Activated B cell treated with CpG ODN at 0.5 μM for 24 hours (primary cell): Measurements from ENCODE around the gene MYPOP. TPM values are rescaled to one million over a fixed set of nuclear protein-coding genes. Genes with fewer than 3 reads are reported as not detected.

Source experiments
- ATAC-seq: fragments of 200-7000 bp; cut with Tn5 transposase; one replicate; pipeline ENCODE4 v1.10.0; 2021; ENCODE audit warnings: low read depth, mild to moderate bottlenecking, moderate library complexity
- CTCF ChIA-PET: fragments of 350-600 bp; sonication (Branson Sonifier 250); formaldehyde crosslinking; loops from one replicate; lab custom pipeline; 2021; ENCODE audit warnings: antibody characterized with exemption; lab: Charles Lee
- POLR2A ChIA-PET: fragments of 350-600 bp; sonication (Branson Sonifier 250); formaldehyde crosslinking; loops from one replicate; lab custom pipeline; 2021; ENCODE audit warnings: antibody characterized with exemption; lab: Charles Lee
- DNase-seq: peaks from one replicate; pipeline ENCODE4 v3.0.0; 2022
- H3K27ac Mint-ChIP-seq: one replicate; pipeline ENCODE4 v1.8.0; 2020; ENCODE audit warnings: mixed read lengths
- H3K27me3 Mint-ChIP-seq: one replicate; pipeline ENCODE4 v1.8.0; 2021; ENCODE audit warnings: mixed read lengths
- H3K36me3 Mint-ChIP-seq: one replicate; pipeline ENCODE4 v1.8.0; 2021; ENCODE audit warnings: low read depth, mixed read lengths
- H3K4me1 Mint-ChIP-seq: one replicate; pipeline ENCODE4 v1.8.0; 2021; ENCODE audit warnings: mixed read lengths
- H3K4me3 Mint-ChIP-seq: one replicate; pipeline ENCODE4 v1.8.0; 2020; ENCODE audit warnings: mild to moderate bottlenecking, mixed read lengths
- H3K9me3 Mint-ChIP-seq: one replicate; pipeline ENCODE4 v1.8.0; 2020; ENCODE audit warnings: mixed read lengths
- CTCF ChIP-seq: fragments of 200-600 bp; IDR thresholded peaks from one replicate; pipeline ENCODE4 v1.8.0; 2022; ENCODE audit warnings: antibody characterized with exemption, mild to moderate bottlenecking
- intact Hi-C: fragments of 100-400 bp; cut with micrococcal nuclease; formaldehyde crosslinking; loops from one replicate; pipeline ENCODE4 v1.15.1; 2024
- total RNA-seq: library from RNA; stranded (reverse); gene quantifications from 2 replicates; pipeline ENCODE4 v1.2.3, GENCODE V29; 2022

Gene MYPOP
- total RNA-seq, 1 donor from 2014 or later: 6.0 TPM

- ATAC-seq: no peak
- no peak for DNase-seq
- H3K27ac Mint-ChIP-seq: peak overlapping the region; percentile 96
- POLR2A ChIA-PET: interaction anchor here (0.6 to 1.3 kb wide), 4 partner anchors 37 to 218 kb away, joined by 5 to 6 read pairs (median 6); partner anchors contain the start of gene MYPOP
- no peak for TF ChIP-seq CTCF
- H3K9me3 Mint-ChIP-seq: no peaks in the 10 kb centered on the region
- intact Hi-C loops: loop anchor here (5.0 to 10.0 kb wide), 3 partner anchors 407 to 786 kb away; partner anchors contain the start of genes GEMIN7, POLR1G, PPP1R13L and ZNF296
- CTCF ChIA-PET: interaction anchor here (0.5 to 1.7 kb wide), 2 partner anchors 21 to 91 kb away, joined by 3 to 4 read pairs; partner anchors contain the start of gene SIX5
- peaks cover 46% of the 10 kb centered on the region for H3K36me3 Mint-ChIP-seq
- peaks cover 37% of the 10 kb centered on the region for H3K4me1 Mint-ChIP-seq
- H3K27me3 Mint-ChIP-seq: peaks cover 18% of the 10 kb centered on the region
- peak overlapping the region; percentile 96 for H3K4me3 Mint-ChIP-seq
These were observed 41.8 kb downstream of the MYPOP start for GRCh38 chr19:45860359-45861259.

GRCh38 chr19:45854167-45854778 lies 48.1 kb downstream of the MYPOP start:
- Mint-ChIP-seq H3K27me3 (no peaks in the 10 kb centered on the region), H3K36me3 (peaks cover 80% of the 10 kb centered on the region), H3K4me3 (no peak overlapping the region), H3K9me3 (no peaks in the 10 kb centered on the region), H3K4me1 (peaks cover 2% of the 10 kb centered on the region), H3K27ac (no peak overlapping the region)
- ChIA-PET CTCF (interaction anchor here (1.4 kb wide), 1 partner anchor 55 kb away, joined by 4 read pairs; no protein-coding TSS in a partner anchor), POLR2A (interaction anchor here (0.8 to 1.5 kb wide), 2 partner anchors 9 to 20 kb away, joined by 5 to 7 read pairs; partner anchors contain the start of gene SYMPK)
- intact Hi-C loops: no loop called here
- DNase-seq (no peak), ATAC-seq (no peak)
- TF ChIP-seq CTCF: no peak

GRCh38 chr19:45852983-45853382 lies 49.4 kb downstream of the MYPOP start:
- CTCF ChIA-PET: no interaction called here

GRCh38 chr19:45852145-45852750 lies 50.2 kb downstream of the MYPOP start:
- TF ChIP-seq CTCF: no peak
- DNase-seq: no peak
- intact Hi-C loops: no loop called here
- CTCF ChIA-PET: no interaction called here
- peaks cover 84% of the 10 kb centered on the region for H3K36me3 Mint-ChIP-seq
- ATAC-seq: no peak
- no peak overlapping the region for H3K4me3 Mint-ChIP-seq
- H3K27me3 Mint-ChIP-seq: no peaks in the 10 kb centered on the region
- POLR2A ChIA-PET: no interaction called here
- H3K27ac Mint-ChIP-seq: no peak overlapping the region
- H3K4me1 Mint-ChIP-seq: peaks cover 2% of the 10 kb centered on the region
- H3K9me3 Mint-ChIP-seq: no peaks in the 10 kb centered on the region

More at GRCh38 chr19:45852983-45853382, 49.4 kb downstream of the MYPOP start:
- H3K27me3 Mint-ChIP-seq: no peaks in the 10 kb centered on the region
- H3K9me3 Mint-ChIP-seq: no peaks in the 10 kb centered on the region
- no peak for TF ChIP-seq CTCF
- DNase-seq: no peak
- H3K27ac Mint-ChIP-seq: no peak overlapping the region
- POLR2A ChIA-PET: interaction anchor here (0.7 kb wide), 1 partner anchor 142 kb away, joined by 3 read pairs; the partner anchor contains the start of gene CCDC61
- peaks cover 80% of the 10 kb centered on the region for H3K36me3 Mint-ChIP-seq
- no peak for ATAC-seq
- peaks cover 2% of the 10 kb centered on the region for H3K4me1 Mint-ChIP-seq
- intact Hi-C loops: no loop called here
- no peak overlapping the region for H3K4me3 Mint-ChIP-seq
